ENCODE results near the gene PLCD3.
A peak's percentile ranks its signal among the peaks of the same experiment; 100 is the strongest.

Gene PLCD3

GRCh38 chr17:45067637-45068036 lies 64.7 kb downstream of the PLCD3 start:
- DNase-seq: no peak

GRCh38 chr17:45063198-45063597 lies 69.1 kb downstream of the PLCD3 start:
- no peak for DNase-seq

GRCh38 chr17:45061606-45062205 lies 70.6 kb downstream of the PLCD3 start:
- no peak for DNase-seq

- peak; percentile 100 for DNase-seq
Observed at GRCh38 chr17:45060797-45061605, 71.3 kb downstream of the PLCD3 start, which contains the start of gene NMT1. NMT1 (plus strand) TSS chr17:45061317; CDS start chr17:45061330, 13 bp downstream.

GRCh38 chr17:45060382-45060796 lies 71.9 kb downstream of the PLCD3 start:
- DNase-seq: no peak
